GM19239 (cell line): ENCODE results near the gene BTRC.
A peak's percentile ranks its signal among the peaks of the same experiment; 100 is the strongest.

ENCODE experiments used
- DNase-seq: peaks from one replicate; pipeline ENCODE4 v3.0.0; 2011; ENCODE audit warnings: low spot score; ENCODE audit not compliant: insufficient read length
- FAIRE-seq: peaks from 2 replicates; lab custom pipeline; 2011; peaks lifted over from hg19 to GRCh38; lab: Jason Lieb, UNC

Gene BTRC

GRCh38 chr10:101436302-101436701 is 82.3 kb downstream of the BTRC start:
- FAIRE-seq, result no peak
- no peak for DNase-seq

GRCh38 chr10:101438881-101439391 is 85.0 kb downstream of the BTRC start:
- FAIRE-seq (no peak), DNase-seq (no peak)

GRCh38 chr10:101441541-101442455 is 87.8 kb downstream of the BTRC start:
- peak; percentile 11 for FAIRE-seq

GRCh38 chr10:101442456-101442800 is 88.5 kb downstream of the BTRC start:
- FAIRE-seq, result no peak

More at GRCh38 chr10:101441541-101442455, 87.8 kb downstream of the BTRC start:
- peak; percentile 13 for DNase-seq

GRCh38 chr10:101444058-101444898 is 90.3 kb downstream of the BTRC start:
- FAIRE-seq (no peak), DNase-seq (no peak)

More at GRCh38 chr10:101442456-101442800, 88.5 kb downstream of the BTRC start:
- no peak for DNase-seq

GRCh38 chr10:101446071-101446470 is 92.1 kb downstream of the BTRC start:
- DNase-seq, result no peak
- FAIRE-seq, result no peak

- no peak for FAIRE-seq
Observed at GRCh38 chr10:101446947-101447346, 93.0 kb downstream of the BTRC start.

GRCh38 chr10:101447477-101447876 is 93.5 kb downstream of the BTRC start:
- DNase-seq, result no peak
- FAIRE-seq, result no peak

More at GRCh38 chr10:101446947-101447346, 93.0 kb downstream of the BTRC start:
- DNase-seq, result no peak

- FAIRE-seq, result no peak
- no peak for DNase-seq
Observed at GRCh38 chr10:101450277-101451080, 96.5 kb downstream of the BTRC start.

- FAIRE-seq, result no peak
- DNase-seq, result no peak
Observed at GRCh38 chr10:101451261-101451660, 97.3 kb downstream of the BTRC start.

GRCh38 chr10:101451667-101452069 is 97.7 kb downstream of the BTRC start:
- FAIRE-seq (no peak), DNase-seq (no peak)

GRCh38 chr10:101452176-101452575 is 98.2 kb downstream of the BTRC start:
- DNase-seq, result no peak
- FAIRE-seq, result no peak

GRCh38 chr10:101452593-101452992 is 98.6 kb downstream of the BTRC start:
- DNase-seq, result no peak
- FAIRE-seq, result no peak

- FAIRE-seq, result no peak
- DNase-seq, result no peak
Observed at GRCh38 chr10:101453318-101453717, 99.4 kb downstream of the BTRC start.

GRCh38 chr10:101453791-101454718 is 100.1 kb downstream of the BTRC start:
- DNase-seq (no peak), FAIRE-seq (no peak)

- FAIRE-seq, result no peak
- no peak for DNase-seq
Observed at GRCh38 chr10:101458869-101459268, 104.9 kb downstream of the BTRC start.

- no peak for DNase-seq
- FAIRE-seq, result no peak
Observed at GRCh38 chr10:101464082-101464481, 110.1 kb downstream of the BTRC start.

GRCh38 chr10:101464599-101464998 is 110.6 kb downstream of the BTRC start:
- FAIRE-seq (no peak), DNase-seq (no peak)
